WTC11 (cell line): ENCODE results near the gene SLC27A5.

ENCODE experiments used
- ESRRA ChIP-seq: sonication (generic); formaldehyde crosslinking; IDR thresholded peaks from 2 replicates; pipeline ENCODE4 v1.8.1; 2022; ENCODE audit warnings: mild to moderate bottlenecking, missing genetic modification reagents, borderline replicate concordance
- ETV6 ChIP-seq: sonication (generic); formaldehyde crosslinking; IDR thresholded peaks from 2 replicates; pipeline ENCODE4 v1.8.1; 2022; ENCODE audit warnings: mild to moderate bottlenecking, missing genetic modification reagents
- FOXK1 ChIP-seq: sonication (generic); formaldehyde crosslinking; IDR thresholded peaks from 2 replicates; pipeline ENCODE4 v1.8.0; 2022; ENCODE audit warnings: mild to moderate bottlenecking, moderate library complexity, missing genetic modification reagents
- FOXP1 ChIP-seq: sonication (generic); formaldehyde crosslinking; IDR thresholded peaks from 2 replicates; pipeline ENCODE4 v1.8.0; 2022; ENCODE audit warnings: missing genetic modification reagents, mild to moderate bottlenecking, moderate library complexity, borderline replicate concordance
- NR2C2 ChIP-seq: sonication (generic); formaldehyde crosslinking; IDR thresholded peaks from 2 replicates; pipeline ENCODE4 v1.8.0; 2022; ENCODE audit warnings: mild to moderate bottlenecking, missing genetic modification reagents
- TEAD4 ChIP-seq: sonication (generic); formaldehyde crosslinking; IDR thresholded peaks from 2 replicates; pipeline ENCODE4 v1.8.0; 2022; ENCODE audit warnings: mild to moderate bottlenecking, missing genetic modification reagents
- ZNF121 ChIP-seq: sonication (generic); formaldehyde crosslinking; IDR thresholded peaks from 2 replicates; pipeline ENCODE4 v1.8.0; 2023; ENCODE audit warnings: missing genetic modification reagents
- ZNF317 ChIP-seq: sonication (generic); formaldehyde crosslinking; IDR thresholded peaks from 2 replicates; pipeline ENCODE4 v1.8.1; 2023; ENCODE audit warnings: low read depth, mild to moderate bottlenecking, moderate library complexity, missing genetic modification reagents, borderline replicate concordance
- ZNF671 ChIP-seq: fragments of 250-450 bp; sonication (Bioruptor Pico); IDR thresholded peaks from 2 replicates; pipeline ENCODE4 v1.8.0; 2021; ENCODE audit warnings: mild to moderate bottlenecking
- TF ChIP-seq, protein P1 (sequence below): fragments of 200-600 bp; IDR thresholded peaks from 2 replicates; pipeline ENCODE4 v1.8.0; 2022; ENCODE audit warnings: antibody characterized with exemption
- TF ChIP-seq, protein P2 (sequence below): sonication (generic); formaldehyde crosslinking; IDR thresholded peaks from 2 replicates; pipeline ENCODE4 v1.8.1; 2023; ENCODE audit warnings: mild to moderate bottlenecking, missing genetic modification reagents, moderate library complexity
- TF ChIP-seq, protein P3 (sequence below): sonication (generic); formaldehyde crosslinking; IDR thresholded peaks from 2 replicates; pipeline ENCODE4 v1.8.0; 2022; ENCODE audit warnings: mild to moderate bottlenecking, missing genetic modification reagents

DNA sequence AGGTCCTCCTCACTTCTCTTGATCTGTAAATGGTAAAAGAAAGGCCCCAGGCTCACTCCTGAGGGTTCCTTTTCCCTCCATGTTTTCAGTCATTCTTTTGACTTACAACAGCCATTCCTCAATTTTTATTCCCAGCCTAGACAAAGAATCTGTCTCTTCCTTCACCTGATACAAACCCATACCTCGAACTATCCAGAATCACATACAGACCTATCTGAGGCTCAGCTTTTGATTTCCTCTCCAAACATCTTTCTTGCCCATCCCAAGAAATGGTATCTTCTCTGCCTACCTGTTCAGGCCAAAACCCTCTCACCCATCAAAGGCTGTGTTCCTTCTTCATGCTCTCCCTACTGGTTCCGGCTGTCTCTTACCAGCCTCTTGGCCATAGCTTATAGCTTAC, 40.9 kb upstream of the SLC27A5 start:
- TF ChIP-seq, protein P1, sequence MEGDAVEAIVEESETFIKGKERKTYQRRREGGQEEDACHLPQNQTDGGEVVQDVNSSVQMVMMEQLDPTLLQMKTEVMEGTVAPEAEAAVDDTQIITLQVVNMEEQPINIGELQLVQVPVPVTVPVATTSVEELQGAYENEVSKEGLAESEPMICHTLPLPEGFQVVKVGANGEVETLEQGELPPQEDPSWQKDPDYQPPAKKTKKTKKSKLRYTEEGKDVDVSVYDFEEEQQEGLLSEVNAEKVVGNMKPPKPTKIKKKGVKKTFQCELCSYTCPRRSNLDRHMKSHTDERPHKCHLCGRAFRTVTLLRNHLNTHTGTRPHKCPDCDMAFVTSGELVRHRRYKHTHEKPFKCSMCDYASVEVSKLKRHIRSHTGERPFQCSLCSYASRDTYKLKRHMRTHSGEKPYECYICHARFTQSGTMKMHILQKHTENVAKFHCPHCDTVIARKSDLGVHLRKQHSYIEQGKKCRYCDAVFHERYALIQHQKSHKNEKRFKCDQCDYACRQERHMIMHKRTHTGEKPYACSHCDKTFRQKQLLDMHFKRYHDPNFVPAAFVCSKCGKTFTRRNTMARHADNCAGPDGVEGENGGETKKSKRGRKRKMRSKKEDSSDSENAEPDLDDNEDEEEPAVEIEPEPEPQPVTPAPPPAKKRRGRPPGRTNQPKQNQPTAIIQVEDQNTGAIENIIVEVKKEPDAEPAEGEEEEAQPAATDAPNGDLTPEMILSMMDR, result no peak
- TF ChIP-seq NR2C2 (CRISPR knock-in tag) (no peak), FOXK1 (no peak), ZNF671 (CRISPR knock-in tag) (no peak), FOXP1 (no peak), ESRRA (no peak), ETV6 (CRISPR knock-in tag) (no peak), ZNF121 (CRISPR knock-in tag) (no peak), TEAD4 (CRISPR knock-in tag) (no peak), ZNF317 (no peak)
- TF ChIP-seq, protein P2, sequence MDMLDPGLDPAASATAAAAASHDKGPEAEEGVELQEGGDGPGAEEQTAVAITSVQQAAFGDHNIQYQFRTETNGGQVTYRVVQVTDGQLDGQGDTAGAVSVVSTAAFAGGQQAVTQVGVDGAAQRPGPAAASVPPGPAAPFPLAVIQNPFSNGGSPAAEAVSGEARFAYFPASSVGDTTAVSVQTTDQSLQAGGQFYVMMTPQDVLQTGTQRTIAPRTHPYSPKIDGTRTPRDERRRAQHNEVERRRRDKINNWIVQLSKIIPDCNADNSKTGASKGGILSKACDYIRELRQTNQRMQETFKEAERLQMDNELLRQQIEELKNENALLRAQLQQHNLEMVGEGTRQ (CRISPR knock-in tag), result no peak
- TF ChIP-seq, protein P3, sequence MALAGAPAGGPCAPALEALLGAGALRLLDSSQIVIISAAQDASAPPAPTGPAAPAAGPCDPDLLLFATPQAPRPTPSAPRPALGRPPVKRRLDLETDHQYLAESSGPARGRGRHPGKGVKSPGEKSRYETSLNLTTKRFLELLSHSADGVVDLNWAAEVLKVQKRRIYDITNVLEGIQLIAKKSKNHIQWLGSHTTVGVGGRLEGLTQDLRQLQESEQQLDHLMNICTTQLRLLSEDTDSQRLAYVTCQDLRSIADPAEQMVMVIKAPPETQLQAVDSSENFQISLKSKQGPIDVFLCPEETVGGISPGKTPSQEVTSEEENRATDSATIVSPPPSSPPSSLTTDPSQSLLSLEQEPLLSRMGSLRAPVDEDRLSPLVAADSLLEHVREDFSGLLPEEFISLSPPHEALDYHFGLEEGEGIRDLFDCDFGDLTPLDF, result no peak
